SIG-M5 treated with dmso at 0.1 percent for 504 hours (cell line): ENCODE measurements around the gene CRIP3.
"Not testable (repeated sequence)": the region's sequence is repeated elsewhere in the genome, so short reads cannot be mapped to it uniquely, and the experiment has no call there.

Experiments
- DNase-seq: peaks from one replicate; lab custom pipeline; 2025; ENCODE audit not compliant: unreplicated experiment; lab: John Stamatoyannopoulos, UW

The CRIP3 gene

GRCh38 chr6:43308101-43308989 is at the start of gene CRIP3:
TSS of gene CRIP3 (minus strand) at chr6:43308826. CDS start at chr6:43308792, 34 bp downstream.
- no peak for DNase-seq

- peak; percentile 38 for DNase-seq
Observed at GRCh38 chr6:43355862-43356590, 47.4 kb upstream of the CRIP3 start.

GRCh38 chr6:43351951-43352350 is 43.3 kb upstream of the CRIP3 start:
- not testable (repeated sequence) for DNase-seq

- no peak for DNase-seq
Observed at GRCh38 chr6:43347444-43347843, 38.8 kb upstream of the CRIP3 start.

- no peak for DNase-seq
Observed at GRCh38 chr6:43347021-43347420, 38.4 kb upstream of the CRIP3 start.

- DNase-seq = not testable (repeated sequence)
Observed at GRCh38 chr6:43346243-43346642, 37.6 kb upstream of the CRIP3 start.

GRCh38 chr6:43339168-43339567 is 30.5 kb upstream of the CRIP3 start:
- no peak for DNase-seq

- DNase-seq = peak; percentile 4
Observed at GRCh38 chr6:43338243-43338642, 29.6 kb upstream of the CRIP3 start.

- DNase-seq = no peak
Observed at GRCh38 chr6:43336382-43336781, 27.8 kb upstream of the CRIP3 start.

GRCh38 chr6:43335469-43335868 is 26.8 kb upstream of the CRIP3 start:
- no peak for DNase-seq

- DNase-seq = peak; percentile 50
Observed at GRCh38 chr6:43334466-43335095, 26.0 kb upstream of the CRIP3 start.

GRCh38 chr6:43331891-43332290 is 23.3 kb upstream of the CRIP3 start:
- DNase-seq = peak; percentile 85

GRCh38 chr6:43331470-43331869 is 22.8 kb upstream of the CRIP3 start:
- no peak for DNase-seq

- no peak for DNase-seq
Observed at GRCh38 chr6:43328528-43328927, 19.9 kb upstream of the CRIP3 start.

- no peak for DNase-seq
Observed at GRCh38 chr6:43325876-43326275, 17.2 kb upstream of the CRIP3 start.

- no peak for DNase-seq
Observed at GRCh38 chr6:43318011-43318410, 9.4 kb upstream of the CRIP3 start.

- DNase-seq = no peak
Observed at GRCh38 chr6:43313813-43314212, 5.2 kb upstream of the CRIP3 start.

- DNase-seq = peak; percentile 80
Observed at GRCh38 chr6:43311666-43312065, 3.0 kb upstream of the CRIP3 start.

- peak; percentile 55 for DNase-seq
Observed at GRCh38 chr6:43310624-43311023, 2.0 kb upstream of the CRIP3 start.

- DNase-seq = no peak
Observed at GRCh38 chr6:43310134-43310533, 1.5 kb upstream of the CRIP3 start.

GRCh38 chr6:43308990-43309477 is 408 bp upstream of the CRIP3 start:
- DNase-seq = no peak
